Measurements from ENCODE around the gene GABRD. TPM values are rescaled to one million over a fixed set of nuclear protein-coding genes. Genes with fewer than 3 reads are reported as not detected.

GABRD gene
- total and polyA plus RNA-seq, 12 donors: 0.30 to 1.1 (median 0.49) TPM; not detected in 2

- intact Hi-C loops (cut with DNase I): no loop called here
- H3K9me3 ChIP-seq: no peaks in the 10 kb centered on the region
- H3K4me1 ChIP-seq: peaks cover 0 to 25% (median 12%) of the 10 kb centered on the region in 9 donors
- H3K4me3 ChIP-seq: no peak overlapping the region
- peak overlapping the region in 9 of 10 donors; percentile 24 to 87 (median 72) for H3K27ac ChIP-seq
- ATAC-seq (peak in 7 of 8 donors; percentile 26 to 85 (median 78)), DNase-seq (peak in 1 of 2 donors; percentile 59)
- 29 to 32% methylated on average over 10 of the region's 10 CpGs for WGBS, 2 donors
- TF ChIP-seq CTCF (IDR thresholded peaks at IDR 0.05): no peak
- peaks cover 0 to 34% (median 23%) of the 10 kb centered on the region in 7 donors for H3K27me3 ChIP-seq
- H3K36me3 ChIP-seq: no peaks in the 10 kb centered on the region
These were observed 28.9 kb upstream of the GABRD start for GRCh38 chr1:1990222-1990621.

GRCh38 chr1:1994536-1994935, 24.6 kb upstream of the GABRD start:
- TF ChIP-seq CTCF (IDR thresholded peaks at IDR 0.05): no peak
- DNase-seq (no peak), ATAC-seq (no peak)
- peaks cover 0 to 18% (median 12%) of the 10 kb centered on the region in 9 donors for H3K4me1 ChIP-seq
- peaks cover 0 to 21% (median 0%) of the 10 kb centered on the region in 7 donors for H3K27me3 ChIP-seq
- 67 to 80% methylated on average over 8 of the region's 8 CpGs for WGBS, 2 donors
- no peak overlapping the region for H3K4me3 ChIP-seq
- intact Hi-C loops (cut with DNase I): no loop called here
- no peaks in the 10 kb centered on the region for H3K36me3 ChIP-seq
- no peaks in the 10 kb centered on the region for H3K9me3 ChIP-seq
- no peak overlapping the region for H3K27ac ChIP-seq

- 62 to 66% methylated on average over 12 of the region's 12 CpGs for WGBS, 2 donors
- Histone ChIP-seq H3K27me3 (peaks cover 0 to 27% (median 7%) of the 10 kb centered on the region in 7 donors), H3K4me1 (peaks cover 0 to 10% (median 2%) of the 10 kb centered on the region in 9 donors)
These were observed 22.9 kb upstream of the GABRD start for GRCh38 chr1:1996207-1996651.

GRCh38 chr1:1997576-1997975, 21.6 kb upstream of the GABRD start:
- WGBS, 2 donors: 71 to 72% methylated on average over 6 of the region's 6 CpGs
- DNase-seq (no peak), ATAC-seq (no peak)
- Histone ChIP-seq H3K4me1 (peaks cover 0 to 10% (median 0%) of the 10 kb centered on the region in 9 donors), H3K9me3 (no peaks in the 10 kb centered on the region), H3K27ac (no peak overlapping the region), H3K4me3 (no peak overlapping the region), H3K36me3 (no peaks in the 10 kb centered on the region), H3K27me3 (peaks cover 0 to 40% (median 15%) of the 10 kb centered on the region in 7 donors)
- no peak for TF ChIP-seq CTCF (IDR thresholded peaks at IDR 0.05)
- intact Hi-C loops (cut with DNase I): no loop called here

More at GRCh38 chr1:1996207-1996651, 22.9 kb upstream of the GABRD start:
- TF ChIP-seq CTCF (IDR thresholded peaks at IDR 0.05): no peak
- intact Hi-C loops (cut with DNase I): no loop called here
- Histone ChIP-seq H3K36me3 (no peaks in the 10 kb centered on the region), H3K27ac (peak overlapping the region in 2 of 10 donors; percentile 34 to 53), H3K4me3 (no peak overlapping the region), H3K9me3 (no peaks in the 10 kb centered on the region)
- ATAC-seq: peak in 2 of 8 donors; percentile 22 to 51
- DNase-seq: no peak
